ENCODE measurements around the gene EEF2K.

The EEF2K gene

DNA sequence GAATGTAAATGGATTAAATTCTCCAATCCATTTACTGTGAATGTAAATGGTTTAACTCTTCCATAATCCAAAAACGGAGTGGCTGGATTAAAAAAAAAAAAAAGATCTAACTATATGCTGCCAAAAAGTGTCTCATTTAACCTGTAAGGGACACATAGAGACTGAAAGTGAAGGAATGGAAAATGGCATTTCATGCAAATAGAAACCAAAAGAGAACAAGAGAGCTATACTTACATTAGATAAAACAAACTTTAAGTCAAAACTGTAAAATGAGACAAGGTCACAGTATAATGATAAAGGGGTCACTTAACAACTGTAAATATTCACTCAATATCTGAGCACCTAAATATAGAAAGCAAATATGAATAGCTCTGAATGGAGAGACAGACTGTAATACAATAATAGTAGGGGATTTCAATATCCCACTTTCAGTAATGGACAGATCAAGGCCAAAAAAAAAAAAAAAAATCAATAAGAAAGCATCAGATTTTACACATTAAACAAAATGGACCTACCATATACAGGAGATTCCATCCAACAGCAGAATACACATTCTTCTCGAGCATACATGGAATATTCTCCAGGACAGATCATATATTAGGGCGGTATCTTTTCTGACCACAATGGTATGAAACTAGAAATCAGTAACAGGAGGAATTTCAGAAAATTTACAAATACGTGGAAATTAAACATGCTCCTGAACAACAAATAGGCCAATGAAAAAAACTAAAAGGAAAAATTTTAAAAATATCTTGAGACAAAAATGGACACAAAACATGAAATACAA is 132.0 kb downstream of the EEF2K start:
- FAIRE-seq: no peak

Measured in endometrium (tissue), 2 donors.